B cell (primary cell): ENCODE results near the gene CAMK1D.

Source experiments
- CTCF ChIP-seq: fragments of 200-600 bp; IDR thresholded peaks from one replicate; pipeline ENCODE4 v1.8.0; 2022; ENCODE audit warnings: antibody characterized with exemption, mild to moderate bottlenecking
- EZH2 ChIP-seq: IDR thresholded peaks from 2 replicates; pipeline ENCODE4 v1.6.1; 2012; ENCODE audit warnings: borderline replicate concordance, low read depth, mild to moderate bottlenecking, moderate library complexity, low read length; ENCODE audit not compliant: insufficient read depth, poor library complexity, severe bottlenecking

GRCh38 chr10:12835709-12836108, 486.4 kb downstream of the CAMK1D start:
- TF ChIP-seq CTCF, result no peak
- no peak for TF ChIP-seq EZH2
